ENCODE data around the gene DAZAP1.
"Not testable (repeated sequence)": the region's sequence is repeated elsewhere in the genome, so short reads cannot be mapped to it uniquely, and the experiment has no call there.

The DAZAP1 gene

DNA sequence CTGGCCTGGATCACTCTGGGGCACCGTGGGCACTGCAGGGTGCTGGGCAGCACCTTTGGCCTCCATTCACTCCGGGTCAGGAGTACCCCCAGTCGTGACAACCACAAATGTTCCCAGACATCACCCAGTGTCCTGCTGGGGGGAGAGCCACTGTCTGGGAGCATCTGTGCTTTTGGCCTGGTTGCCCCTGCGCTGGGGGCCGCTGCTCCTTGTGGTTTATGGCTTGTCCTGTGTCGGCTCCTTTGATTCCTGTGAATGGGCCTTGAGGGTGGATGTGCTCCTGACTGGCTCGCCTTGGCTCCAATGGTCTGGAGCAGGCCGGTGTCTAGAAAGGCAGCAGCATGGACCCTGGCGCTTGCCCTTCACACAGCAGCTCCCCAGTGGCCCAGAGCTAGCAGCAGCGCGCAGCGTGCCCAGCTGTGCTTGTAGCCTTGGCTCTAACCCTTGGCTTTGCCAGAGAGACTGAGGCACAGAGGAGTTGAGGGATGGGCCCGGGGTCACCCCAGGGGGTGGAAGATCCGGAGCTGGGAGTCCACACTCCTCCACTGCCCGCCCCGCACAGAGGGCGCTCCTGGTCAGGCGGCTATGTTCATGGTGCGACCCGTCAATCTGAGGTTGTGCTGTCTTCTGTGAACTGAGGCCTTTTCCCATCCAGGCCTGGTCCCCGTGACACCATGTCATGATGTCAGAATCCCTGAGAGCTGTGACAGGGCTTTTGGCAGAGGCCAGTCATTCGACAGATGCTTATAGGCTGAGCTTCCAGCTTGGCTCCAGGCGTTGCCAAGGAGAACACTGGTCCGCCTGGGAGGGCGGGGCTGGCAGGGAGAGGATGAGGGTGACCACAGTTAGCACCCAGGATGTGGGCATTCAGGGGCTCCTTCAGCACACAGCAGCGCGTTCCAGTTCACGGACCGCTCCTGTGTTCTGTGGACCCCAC is 4.1 kb downstream of the DAZAP1 start:
- peak; percentile 50 for DNase-seq

DNA sequence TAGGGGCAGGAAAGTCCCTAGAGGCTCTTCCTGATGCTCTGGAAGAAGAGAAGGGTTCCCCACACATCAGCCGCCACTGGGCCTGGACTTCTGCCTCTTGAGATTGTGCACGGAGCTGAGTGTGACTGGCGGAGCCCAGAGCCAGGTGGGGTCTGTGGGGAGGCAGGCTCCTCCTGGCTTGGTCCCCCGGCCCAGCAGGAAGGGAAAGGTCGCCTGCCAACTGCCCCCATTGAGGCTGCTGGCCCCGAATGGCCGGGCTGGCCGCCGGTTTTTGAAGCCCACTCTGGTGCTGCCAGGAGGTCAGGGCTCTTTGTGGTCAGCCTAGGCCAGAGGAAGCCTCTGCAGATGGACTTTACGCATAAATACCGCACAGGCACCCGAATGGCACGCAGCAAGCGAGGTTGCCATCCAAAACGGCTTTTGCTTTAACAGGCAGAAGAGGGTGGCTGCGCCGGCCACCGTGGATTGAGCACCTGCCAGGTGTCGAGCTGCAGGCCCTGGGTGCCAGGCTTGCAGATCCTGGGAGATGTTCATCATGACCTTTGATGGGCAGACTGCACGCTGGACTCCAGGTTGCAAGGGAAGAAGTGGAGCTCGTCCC is 5.0 kb downstream of the DAZAP1 start:
- no peak for DNase-seq

DNA sequence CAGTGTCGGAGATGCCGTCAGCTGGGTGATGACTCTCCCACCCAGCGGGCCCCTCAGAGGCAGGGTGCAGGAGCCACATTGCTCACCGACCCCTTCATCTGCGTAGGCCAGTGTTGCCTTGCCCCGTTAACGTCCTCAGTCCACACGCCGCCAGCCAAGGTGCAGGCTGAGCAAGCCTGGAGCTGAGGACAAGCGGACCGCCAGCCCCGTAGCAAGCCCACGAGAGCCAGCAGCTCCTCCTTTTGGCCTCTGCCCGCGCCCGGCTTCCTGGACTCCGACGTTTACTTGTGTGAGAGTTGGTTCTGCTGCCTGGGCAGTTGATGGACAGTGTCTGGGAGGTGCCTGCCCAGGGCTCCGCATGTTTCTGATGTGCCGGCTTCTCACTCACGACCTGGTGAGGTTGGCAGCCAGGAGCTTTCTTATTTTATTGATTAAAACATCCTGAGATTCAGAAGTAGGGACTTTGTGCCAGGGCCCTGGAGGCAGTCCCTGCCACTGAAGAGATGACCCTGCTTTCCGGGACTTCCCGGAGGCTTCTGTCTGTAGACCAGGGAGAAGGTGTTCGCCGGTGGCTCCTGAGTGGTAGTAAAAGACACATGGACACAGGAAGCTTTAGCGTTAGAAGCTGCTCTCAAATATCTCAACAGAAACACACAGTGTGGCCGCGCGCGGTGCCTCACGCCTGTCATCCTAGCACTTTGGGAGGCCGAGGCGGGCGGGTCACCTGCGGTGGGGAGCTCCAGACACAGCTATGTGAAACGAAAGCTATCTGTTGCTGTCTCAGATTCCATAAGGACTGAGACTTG is 5.8 kb downstream of the DAZAP1 start:
- DNase-seq, result no peak

DNA sequence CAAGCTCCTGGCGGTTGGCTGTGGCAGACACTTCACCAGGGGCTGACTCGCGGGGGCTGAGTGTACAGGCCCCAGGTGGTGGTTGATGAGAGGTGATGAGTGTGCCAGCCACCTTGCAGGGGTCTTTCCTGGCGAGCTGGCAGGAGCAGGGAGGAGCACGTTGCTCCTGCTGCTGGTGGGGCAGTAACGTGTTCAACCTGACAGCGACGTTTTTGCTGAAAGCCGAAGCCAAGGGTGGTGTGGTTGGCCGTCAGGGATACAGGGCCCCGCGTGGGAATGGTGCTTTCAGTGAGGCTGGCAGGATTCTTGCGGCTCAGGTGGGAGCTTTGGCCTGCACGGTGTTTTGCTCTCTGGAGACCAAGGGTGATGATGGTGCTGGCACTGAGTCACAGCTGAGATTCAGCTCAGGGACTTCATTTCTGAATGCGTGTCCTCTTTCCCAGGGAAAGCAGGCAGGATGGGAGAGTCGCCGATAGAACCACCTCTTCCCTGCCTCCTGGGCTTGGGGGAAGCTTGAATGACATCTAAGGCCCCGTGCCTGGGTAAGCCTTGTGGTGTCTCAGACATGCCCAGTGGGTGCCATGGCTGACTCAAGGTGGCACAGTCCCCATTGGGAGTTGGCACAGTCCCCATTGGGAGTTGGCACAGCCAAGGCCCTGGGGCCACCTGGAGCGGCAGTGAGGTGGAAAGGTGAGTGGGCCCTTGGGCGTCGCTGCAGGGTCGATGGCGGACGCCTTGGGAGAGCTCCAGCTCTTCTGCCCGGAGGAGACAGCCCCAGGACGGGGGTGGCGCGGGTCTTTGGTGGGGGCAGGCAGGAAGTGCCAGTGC is 8.8 kb downstream of the DAZAP1 start:
- no peak for DNase-seq

DNA sequence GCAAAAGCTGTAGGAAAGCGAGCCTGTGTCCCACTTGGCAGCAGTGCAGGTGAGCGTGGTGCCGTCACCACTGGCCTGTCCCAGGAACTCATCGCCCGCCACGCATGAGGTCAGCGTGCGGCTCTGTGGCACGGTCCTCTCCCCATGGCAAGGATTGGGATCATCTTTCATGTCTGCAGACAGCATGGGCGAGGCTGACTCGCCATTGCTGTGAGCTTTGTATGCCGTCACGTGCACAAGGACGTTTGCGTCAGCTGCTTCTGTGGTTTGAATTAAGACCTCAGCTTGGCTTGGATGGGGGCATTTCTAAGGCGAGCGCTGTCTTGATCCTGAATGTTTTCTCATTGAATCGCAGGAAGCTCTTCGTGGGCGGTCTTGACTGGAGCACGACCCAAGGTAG is 9.8 kb downstream of the DAZAP1 start:
- DNase-seq, result no peak

DNA sequence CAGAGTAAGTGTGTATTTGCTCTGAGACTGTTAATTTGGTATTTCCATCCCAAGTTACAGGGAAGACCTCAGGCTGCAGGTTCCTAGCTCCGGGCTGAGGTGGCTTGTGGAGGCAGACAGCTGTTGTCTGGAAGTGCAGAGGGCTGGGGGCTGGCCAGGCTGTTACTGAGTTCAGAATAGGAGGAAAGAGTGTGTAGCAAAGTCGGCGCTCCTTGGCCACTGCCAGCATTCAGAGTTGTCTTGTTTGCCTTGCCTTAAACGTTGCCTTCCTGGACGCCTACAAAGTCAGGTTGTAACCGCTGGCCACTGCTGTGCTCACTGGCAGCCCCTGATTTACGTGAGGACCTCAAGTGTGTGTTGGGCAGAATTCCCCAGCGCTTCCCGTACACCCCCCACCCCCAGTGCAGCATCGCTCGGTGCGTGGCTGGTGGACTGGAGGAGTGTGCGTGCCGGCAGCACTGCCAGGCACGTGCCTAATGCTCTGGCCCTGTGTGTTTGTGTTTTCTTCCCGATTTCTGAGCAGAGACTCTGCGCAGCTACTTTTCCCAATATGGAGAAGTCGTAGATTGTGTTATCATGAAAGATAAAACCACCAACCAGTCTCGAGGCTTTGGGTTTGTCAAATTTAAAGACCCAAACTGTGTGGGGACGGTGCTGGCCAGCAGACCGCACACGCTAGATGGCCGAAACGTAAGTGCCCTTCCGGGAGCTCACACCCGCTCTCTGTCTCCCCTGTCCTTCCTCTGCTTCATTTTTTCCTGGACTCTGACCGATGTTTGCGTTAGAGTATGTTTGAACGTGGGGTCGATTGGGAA is 10.5 kb downstream of the DAZAP1 start:
- no peak for DNase-seq

DNA sequence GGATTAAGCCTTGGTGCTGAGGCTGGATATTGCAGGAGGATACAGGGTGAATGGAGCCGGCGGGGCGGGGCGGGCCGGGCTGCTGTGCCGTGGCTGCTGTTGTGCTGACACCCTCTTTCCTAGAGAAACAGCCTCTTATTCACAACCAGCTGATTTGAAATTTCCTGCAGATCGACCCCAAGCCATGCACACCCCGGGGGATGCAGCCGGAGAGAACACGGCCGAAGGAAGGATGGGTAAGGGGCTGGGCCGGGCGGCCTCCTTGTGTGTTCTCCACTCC is 11.1 kb downstream of the DAZAP1 start:
- DNase-seq, result no peak

DNA sequence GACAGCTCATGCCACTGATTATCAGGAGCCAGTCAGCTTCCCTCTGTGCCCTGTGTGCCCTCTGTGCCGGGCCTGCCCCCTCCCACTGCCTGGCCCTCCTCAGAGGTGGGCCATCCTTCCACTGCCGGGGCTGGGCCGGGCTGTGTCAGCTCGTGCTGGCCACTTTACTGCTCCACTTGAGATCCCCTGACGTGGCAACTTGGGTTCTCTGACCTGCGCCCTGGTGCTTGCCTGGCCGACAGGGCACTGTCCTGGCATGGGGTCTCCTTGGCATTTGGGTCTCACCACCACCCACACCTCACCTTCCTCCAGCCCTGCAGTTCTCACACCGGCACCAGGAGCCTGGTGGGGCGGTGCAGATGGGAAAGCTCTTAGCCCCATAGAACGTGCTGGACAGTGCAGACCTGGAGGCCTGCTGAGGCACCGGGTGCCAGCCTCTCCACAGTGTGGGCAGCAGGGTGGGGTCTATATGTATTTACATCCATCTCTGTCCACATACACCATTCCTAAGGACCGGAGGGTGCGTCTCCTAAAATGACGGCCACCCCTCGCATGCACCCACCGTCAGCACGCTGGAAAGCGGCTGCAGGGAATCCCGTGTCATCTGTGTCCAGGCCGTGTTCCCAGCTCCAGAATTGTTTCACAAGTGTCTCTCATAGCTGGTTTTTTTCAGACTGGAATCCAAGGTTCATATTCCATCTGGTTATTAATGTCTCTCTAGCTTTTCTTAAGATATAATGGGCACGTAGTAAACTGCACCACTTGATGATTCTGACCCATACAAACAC is 11.8 kb downstream of the DAZAP1 start:
- no peak for DNase-seq

DNA sequence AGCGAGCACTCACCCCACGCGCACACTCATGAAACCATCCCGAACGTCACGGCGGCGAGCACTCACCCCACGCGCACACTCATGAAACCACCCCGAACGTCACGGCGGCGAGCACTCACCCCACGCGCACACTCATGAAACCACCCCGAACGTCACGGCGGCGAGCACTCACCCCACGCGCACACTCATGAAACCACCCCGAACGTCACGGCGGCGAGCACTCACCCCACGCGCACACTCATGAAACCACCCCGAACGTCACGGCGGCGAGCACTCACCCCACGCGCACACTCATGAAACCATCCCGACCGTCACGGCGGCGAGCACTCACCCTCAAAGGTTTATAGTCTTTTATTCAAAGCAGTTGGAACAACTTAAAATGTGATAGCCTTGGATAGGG is 12.7 kb downstream of the DAZAP1 start:
- DNase-seq, result not testable (repeated sequence)

DNA sequence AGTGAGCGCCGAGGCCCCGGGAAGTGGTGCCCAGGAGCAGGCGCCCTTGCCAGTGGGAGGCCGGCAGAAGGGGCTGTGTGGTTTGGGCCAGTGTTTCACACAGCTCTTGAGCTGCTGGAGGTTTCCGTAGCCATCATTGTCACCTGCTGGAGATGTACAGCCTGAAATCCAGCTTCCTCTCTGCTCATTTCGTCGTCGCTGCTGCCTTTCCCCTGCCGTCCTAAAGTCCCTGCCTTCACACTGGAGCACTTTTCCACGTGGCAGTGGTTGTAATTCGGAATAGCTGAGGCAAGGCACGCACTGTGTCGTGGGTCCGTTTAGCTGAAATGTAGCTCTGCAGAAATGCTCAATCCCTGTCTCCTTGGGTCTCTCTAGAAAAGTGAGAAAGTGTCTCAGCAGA is 13.2 kb downstream of the DAZAP1 start:
- DNase-seq, result no peak

DNA sequence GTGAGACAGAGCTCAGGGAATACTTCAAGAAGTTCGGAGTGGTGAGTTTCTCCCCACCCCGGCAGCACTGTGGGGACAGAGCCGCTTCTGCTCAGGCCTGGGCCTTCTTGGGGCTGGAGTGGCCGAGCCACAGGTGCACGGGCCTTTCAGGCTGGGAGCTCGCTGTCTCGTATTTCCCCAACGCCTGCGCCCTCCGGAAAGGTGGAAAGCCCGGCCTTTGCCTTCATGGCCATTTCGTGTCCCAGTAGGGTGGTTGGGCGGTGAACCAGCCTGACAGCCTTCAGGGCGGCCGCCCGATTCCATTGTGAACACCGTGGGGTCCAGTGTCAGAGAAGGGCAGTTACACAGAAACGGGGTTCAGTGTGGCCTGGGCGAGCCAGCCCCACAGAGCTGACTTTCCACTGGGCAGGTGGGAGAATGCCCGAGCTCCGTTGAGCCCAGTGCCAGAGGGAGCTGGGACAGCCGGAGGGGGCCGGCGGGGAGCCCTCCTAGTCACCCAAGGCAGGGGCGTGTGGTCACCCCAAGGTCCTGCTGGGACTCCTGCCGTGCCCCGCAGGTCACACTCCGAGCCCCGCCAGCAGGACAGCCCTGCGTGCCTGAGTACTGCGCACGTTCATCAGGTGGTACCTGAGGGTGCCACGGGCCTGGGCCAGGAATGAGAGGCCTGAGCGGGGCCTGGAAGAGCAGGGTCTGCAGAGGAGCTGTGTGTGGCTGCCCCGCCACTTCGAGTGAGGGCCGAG is 14.0 kb downstream of the DAZAP1 start:
- no peak for DNase-seq

DNA sequence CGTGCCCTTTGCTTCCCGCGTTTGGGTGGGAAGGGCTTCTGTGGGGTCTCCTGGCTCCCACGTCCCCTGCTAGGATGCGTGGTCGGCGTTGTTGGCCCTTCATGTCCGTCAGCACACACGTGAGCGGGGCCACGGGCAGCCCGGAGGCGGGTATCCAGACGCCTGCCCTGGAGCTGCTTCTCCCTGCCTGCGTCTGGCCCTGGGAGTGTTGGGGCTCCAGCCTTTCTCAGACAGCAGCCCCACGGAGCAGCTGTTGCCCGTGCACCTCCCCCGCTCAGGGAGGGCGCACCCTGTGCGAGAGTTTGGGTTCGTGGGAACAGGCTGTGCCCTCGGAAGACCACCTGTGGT is 14.5 kb downstream of the DAZAP1 start:
- no peak for DNase-seq

DNA sequence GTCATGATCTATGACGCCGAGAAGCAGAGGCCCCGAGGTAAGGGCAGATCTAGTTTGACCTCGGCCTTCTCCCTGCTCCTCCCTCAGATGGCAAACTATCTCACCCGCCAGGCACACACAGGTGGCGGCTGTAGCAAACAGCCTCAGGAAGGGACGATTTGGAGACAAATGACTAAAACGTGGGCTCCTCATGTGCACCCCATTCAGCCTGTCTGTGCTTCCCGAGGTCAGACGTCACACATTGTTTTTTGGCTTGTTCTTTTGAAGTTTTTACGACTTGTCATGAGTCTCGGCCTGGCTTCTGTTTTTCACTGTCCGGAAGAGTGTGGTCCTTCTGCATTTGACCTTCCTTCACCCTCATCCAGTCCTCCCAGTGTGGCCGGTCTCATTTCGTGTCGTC is 15.0 kb downstream of the DAZAP1 start:
- DNase-seq, result no peak

DNA sequence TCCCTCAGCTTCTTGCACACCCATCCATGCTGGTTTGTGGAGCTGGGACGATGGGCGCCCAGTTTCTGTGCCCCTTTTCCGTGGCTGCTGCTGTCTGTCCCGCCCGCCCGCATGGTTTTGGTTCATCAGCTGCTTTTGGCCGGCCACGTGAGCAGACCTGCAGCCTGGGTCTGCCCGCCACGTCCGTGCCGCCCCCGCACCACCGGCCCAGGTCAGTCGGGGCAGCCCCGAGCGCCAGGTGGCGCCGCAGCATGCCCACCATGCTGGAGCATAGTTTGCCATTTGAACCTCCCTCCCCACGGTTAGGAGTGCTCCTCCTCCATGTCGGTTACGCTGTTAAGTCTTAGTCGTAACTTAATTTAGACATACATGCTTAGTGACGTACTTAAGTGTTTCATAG is 15.6 kb downstream of the DAZAP1 start:
- no peak for DNase-seq

DNA sequence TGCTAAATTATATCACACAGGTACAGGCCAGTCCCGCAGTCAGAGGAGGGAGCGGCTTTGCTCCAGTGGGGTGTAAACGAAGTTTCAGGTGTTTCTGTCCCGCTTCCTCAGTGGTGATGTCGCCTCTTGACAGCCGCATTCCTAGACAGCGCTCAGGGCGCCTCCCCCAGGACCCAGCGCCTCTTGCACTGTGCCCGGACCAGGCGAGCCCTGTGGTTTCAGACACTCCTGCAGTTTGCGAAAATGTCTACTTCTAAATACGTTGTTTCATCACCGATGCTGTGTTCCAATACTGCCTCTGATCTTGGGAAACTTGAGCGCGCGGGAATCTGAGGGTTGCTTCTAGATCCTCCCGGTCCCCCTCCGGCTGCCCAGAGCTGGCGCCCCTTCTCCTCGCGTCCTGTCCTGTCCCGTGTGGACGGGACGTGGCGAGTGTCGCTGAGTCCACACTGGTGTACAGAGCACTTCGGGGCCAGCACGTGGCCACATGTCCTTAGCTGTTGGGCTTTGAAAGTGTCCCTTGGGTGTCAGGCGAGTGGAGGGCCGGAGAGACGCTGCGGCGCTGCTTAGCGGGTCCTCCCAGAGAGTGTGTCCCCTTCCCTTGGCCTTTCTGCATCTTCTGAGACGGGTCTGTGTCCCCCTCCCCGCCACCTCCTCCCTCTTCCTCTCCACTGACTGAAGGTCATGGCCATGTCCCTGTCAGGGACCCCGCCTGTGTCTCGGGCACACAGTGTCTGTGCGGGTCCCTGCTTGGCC is 16.2 kb downstream of the DAZAP1 start:
- no peak for DNase-seq

DNA sequence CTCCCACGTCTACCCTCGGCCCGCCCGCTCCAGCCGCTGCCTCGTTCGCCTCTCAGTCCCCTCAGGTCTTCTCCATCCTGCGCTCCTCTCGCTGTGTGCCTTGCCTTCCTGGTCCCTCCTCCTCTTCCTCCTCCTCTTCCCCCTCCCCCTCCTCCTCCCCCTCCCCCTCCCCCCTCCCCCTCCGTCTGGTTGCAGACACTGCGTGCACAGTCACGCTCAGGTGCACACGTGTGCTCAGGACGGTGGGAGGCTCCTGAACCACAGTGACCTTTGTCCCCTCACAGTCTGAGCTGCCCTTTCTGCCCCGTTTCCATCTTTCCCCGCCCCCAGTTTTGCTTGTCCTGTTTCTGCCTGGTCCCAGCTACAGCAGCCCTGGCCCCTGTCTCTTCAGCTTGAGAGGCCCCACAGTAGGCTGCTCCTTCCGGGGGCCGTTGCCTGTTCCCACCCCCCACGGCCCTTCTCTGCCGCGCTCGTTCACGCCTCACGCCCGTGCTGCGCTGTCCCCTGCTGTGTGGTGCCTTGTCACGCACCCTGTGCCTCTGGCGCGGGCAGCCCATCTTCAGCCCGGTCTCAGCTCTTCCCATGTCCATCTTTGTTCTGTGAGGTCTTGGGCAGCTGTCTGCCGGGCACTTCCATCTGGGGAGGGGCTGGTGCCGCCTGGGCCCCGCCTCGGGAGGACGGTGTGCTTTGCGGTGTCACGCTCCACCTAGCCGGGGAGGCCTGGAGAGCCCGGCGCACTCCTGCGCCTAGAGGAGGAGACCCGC is 17.0 kb downstream of the DAZAP1 start:
- no peak for DNase-seq

DNA sequence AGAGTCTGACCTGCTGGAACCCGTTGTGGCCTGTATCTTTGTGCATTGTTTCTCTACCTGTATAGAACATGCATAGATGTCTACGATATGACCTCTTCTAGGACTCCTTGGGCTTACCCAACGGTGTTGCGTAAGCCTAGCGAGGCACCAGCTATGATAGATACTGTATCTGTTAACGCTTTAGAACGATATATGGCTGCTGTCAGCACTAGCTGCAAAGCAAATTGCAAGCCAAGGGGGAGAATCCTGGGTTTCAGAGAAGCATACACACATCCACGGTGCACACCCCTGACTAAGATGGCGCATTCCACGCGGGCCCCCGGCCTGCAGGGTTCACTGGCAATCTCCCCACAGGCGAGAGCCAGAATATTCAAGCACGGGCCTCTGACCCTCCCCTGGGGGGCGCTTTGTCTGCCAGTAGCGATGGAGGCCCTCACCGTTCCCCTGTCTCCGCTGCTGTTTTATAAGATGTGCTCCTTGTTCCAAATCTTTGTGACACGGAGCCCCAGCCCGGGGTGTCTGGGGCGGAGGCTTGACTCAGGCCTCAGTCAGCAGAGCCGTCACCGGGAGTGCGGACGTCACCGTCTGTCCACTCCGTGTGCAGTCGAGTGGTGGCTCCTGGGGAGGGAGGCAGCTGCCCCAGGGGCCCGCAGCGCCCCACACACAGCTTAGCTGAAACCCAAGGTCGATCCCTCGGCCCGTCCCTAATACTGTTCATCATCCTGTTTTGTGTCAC is 17.9 kb downstream of the DAZAP1 start:
- DNase-seq, result no peak

DNA sequence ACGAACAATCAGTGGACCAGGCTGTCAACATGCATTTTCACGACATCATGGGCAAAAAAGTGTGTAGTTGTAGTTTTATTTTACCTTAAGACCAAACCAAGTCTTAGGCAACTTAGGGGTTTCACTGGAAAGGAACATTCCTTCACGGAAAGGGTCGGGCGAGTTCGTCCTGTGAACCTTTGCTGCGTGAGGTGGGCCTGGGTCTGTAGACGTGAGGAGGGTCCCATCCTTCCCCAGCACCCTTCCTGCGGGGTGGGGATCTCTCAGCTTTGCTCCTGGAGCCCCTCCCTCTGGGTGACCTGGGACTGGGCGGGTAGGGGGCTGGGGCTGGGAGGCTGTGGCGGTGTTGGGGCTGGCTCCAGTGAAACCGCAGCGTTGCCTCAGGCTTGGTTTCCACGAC is 18.5 kb downstream of the DAZAP1 start:
- DNase-seq, result no peak

Measured in stimulated activated CD8-positive, alpha-beta memory T cell treated with anti-CD3 and anti-CD28 coated beads, Interleukin-4, amount 100 ng/mL, for 48 hours (primary cell).